ENCODE measurements around the gene STXBP6. TPM values are rescaled to one million over a fixed set of nuclear protein-coding genes. Genes with fewer than 3 reads are reported as not detected.
A peak's percentile ranks its signal among the peaks of the same experiment; 100 is the strongest.

Gene STXBP6
- total RNA-seq, 1 donor from 2014 or later: 27.1 TPM

GRCh38 chr14:25007832-25008231 lies 42.1 kb downstream of the STXBP6 start:
- Mint-ChIP-seq H3K36me3 (ENCODE audit: low read depth, unreplicated experiment) (no peaks in the 10 kb centered on the region), H3K27ac (ENCODE audit: unreplicated experiment) (peak overlapping the region; percentile 76), H3K4me3 (ENCODE audit: unreplicated experiment) (no peak overlapping the region), H3K9me3 (ENCODE audit: unreplicated experiment) (no peaks in the 10 kb centered on the region), H3K4me1 (ENCODE audit: low read depth, unreplicated experiment) (peaks cover 56% of the 10 kb centered on the region), H3K27me3 (ENCODE audit: low read depth, unreplicated experiment) (no peaks in the 10 kb centered on the region)
- Histone ChIP-seq H3K9ac (ENCODE audit: low read length) (peak overlapping the region; percentile 23), H3K36me3 (ENCODE audit: insufficient read depth, low read length) (no peaks in the 10 kb centered on the region), H3K4me1 (ENCODE audit: insufficient read depth, low read length) (peaks cover 26% of the 10 kb centered on the region), H3K4me2 (ENCODE audit: low read length) (peak overlapping the region; percentile 61), H3K9me3 (ENCODE audit: insufficient read depth, low read depth, low read length) (no peaks in the 10 kb centered on the region), H3K27me3 (ENCODE audit: insufficient read depth, low read length) (no peaks in the 10 kb centered on the region), H3K27ac (ENCODE audit: low read depth, low read length) (peak overlapping the region; percentile 71), H3K79me2 (ENCODE audit: insufficient read depth, low read length) (no peaks in the 10 kb centered on the region), H4K20me1 (ENCODE audit: insufficient read depth, low read length) (no peaks in the 10 kb centered on the region), H2AFZ (ENCODE audit: low read depth, low read length) (no peak overlapping the region), H3K4me3 (ENCODE audit: insufficient read depth, low read depth, low read length) (no peak overlapping the region)
- no peak for TF ChIP-seq EZH2 (IDR thresholded peaks at IDR 0.05; ENCODE audit: insufficient read depth, low read length)
- TF ChIP-seq, protein P1, sequence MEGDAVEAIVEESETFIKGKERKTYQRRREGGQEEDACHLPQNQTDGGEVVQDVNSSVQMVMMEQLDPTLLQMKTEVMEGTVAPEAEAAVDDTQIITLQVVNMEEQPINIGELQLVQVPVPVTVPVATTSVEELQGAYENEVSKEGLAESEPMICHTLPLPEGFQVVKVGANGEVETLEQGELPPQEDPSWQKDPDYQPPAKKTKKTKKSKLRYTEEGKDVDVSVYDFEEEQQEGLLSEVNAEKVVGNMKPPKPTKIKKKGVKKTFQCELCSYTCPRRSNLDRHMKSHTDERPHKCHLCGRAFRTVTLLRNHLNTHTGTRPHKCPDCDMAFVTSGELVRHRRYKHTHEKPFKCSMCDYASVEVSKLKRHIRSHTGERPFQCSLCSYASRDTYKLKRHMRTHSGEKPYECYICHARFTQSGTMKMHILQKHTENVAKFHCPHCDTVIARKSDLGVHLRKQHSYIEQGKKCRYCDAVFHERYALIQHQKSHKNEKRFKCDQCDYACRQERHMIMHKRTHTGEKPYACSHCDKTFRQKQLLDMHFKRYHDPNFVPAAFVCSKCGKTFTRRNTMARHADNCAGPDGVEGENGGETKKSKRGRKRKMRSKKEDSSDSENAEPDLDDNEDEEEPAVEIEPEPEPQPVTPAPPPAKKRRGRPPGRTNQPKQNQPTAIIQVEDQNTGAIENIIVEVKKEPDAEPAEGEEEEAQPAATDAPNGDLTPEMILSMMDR (IDR thresholded peaks at IDR 0.05; ENCODE audit: insufficient read depth, low read depth, low read length): no peak
- no peak for DNase-seq (ENCODE audit: low read depth)
- FAIRE-seq: no peak

DNA sequence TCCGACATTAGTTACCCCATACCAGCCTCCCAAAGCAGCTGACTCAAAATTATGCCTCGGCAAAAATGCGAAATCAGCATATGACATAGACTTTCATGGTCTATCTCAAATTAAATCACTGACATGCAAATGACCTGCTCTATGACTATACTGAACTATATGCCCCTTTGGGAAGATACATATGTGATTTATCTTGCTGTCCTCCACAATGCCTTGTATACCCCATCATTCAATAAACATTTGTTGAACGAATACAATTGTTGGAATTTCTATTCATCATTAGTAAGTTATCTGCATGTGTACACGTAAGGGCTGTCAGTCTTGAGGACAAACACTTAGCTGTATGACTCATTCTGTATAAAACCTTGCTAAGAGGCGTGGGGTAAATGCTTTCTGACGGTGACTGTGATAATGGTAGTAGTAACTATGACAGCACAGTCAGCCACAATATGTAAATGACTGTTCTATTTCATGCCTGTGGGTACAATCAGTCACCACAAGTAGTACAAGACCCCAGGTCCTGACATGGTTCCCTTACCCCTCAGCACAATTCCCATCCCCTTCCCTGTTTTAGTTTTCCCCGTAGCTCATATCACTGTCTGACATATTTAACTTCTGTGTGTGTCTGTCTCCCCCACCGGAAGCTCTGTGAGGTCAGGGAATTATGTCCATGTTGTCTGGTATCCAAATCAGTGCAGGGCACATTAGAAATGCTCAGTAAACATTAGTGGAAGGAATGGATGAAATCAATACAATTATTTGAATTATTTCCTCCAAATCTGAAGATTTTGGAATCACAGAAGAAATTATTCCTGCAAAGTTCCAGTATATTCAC lies 42.8 kb downstream of the STXBP6 start:
- peak overlapping the region; percentile 76 for H3K27ac Mint-ChIP-seq (ENCODE audit: unreplicated experiment)
- Histone ChIP-seq H3K27me3 (ENCODE audit: insufficient read depth, low read length) (no peaks in the 10 kb centered on the region), H3K4me3 (ENCODE audit: insufficient read depth, low read depth, low read length) (no peak overlapping the region), H3K36me3 (ENCODE audit: insufficient read depth, low read length) (no peaks in the 10 kb centered on the region), H3K4me2 (ENCODE audit: low read length) (peak overlapping the region; percentile 61), H3K9ac (ENCODE audit: low read length) (peak overlapping the region; percentile 23), H3K79me2 (ENCODE audit: insufficient read depth, low read length) (no peaks in the 10 kb centered on the region), H4K20me1 (ENCODE audit: insufficient read depth, low read length) (no peaks in the 10 kb centered on the region), H3K9me3 (ENCODE audit: insufficient read depth, low read depth, low read length) (no peaks in the 10 kb centered on the region), H2AFZ (ENCODE audit: low read depth, low read length) (no peak overlapping the region), H3K4me1 (ENCODE audit: insufficient read depth, low read length) (peaks cover 26% of the 10 kb centered on the region), H3K27ac (ENCODE audit: low read depth, low read length) (peak overlapping the region; percentile 71)
- peak; percentile 99 for DNase-seq (ENCODE audit: low read depth)
- H3K4me3 Mint-ChIP-seq (ENCODE audit: unreplicated experiment): no peak overlapping the region
- H3K9me3 Mint-ChIP-seq (ENCODE audit: unreplicated experiment): no peaks in the 10 kb centered on the region
- no peaks in the 10 kb centered on the region for H3K36me3 Mint-ChIP-seq (ENCODE audit: low read depth, unreplicated experiment)
- peaks cover 56% of the 10 kb centered on the region for H3K4me1 Mint-ChIP-seq (ENCODE audit: low read depth, unreplicated experiment)
- FAIRE-seq: peak; percentile 91
- TF ChIP-seq, protein P1 (IDR thresholded peaks at IDR 0.05; ENCODE audit: insufficient read depth, low read depth, low read length): no peak
- TF ChIP-seq EZH2 (IDR thresholded peaks at IDR 0.05; ENCODE audit: insufficient read depth, low read length): no peak
- H3K27me3 Mint-ChIP-seq (ENCODE audit: low read depth, unreplicated experiment): no peaks in the 10 kb centered on the region

DNA sequence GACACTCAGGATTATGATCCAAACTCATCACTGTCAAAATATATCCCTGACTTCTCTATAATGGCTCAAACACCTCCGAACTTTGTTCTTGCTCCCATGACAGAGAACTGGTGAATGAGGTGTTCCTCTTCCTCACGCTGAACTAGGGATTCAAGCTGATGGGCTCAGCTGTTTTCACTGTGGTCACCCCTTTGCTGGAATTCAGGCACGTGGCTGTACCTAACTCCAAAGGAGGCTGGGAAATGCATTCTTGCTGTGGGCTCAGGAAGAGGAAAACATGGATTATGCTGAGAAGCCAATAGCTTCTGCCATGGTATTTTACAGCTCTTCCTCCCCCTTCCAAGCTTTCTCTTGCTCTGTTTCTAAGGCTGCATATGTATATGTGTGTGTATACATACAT lies 43.9 kb downstream of the STXBP6 start:
- H3K9me3 Mint-ChIP-seq (ENCODE audit: unreplicated experiment): no peaks in the 10 kb centered on the region
- DNase-seq (ENCODE audit: low read depth) (no peak), FAIRE-seq (no peak)
- Histone ChIP-seq H3K27me3 (ENCODE audit: insufficient read depth, low read length) (no peaks in the 10 kb centered on the region), H3K27ac (ENCODE audit: low read depth, low read length) (no peak overlapping the region), H4K20me1 (ENCODE audit: insufficient read depth, low read length) (no peaks in the 10 kb centered on the region), H3K4me2 (ENCODE audit: low read length) (no peak overlapping the region), H3K4me3 (ENCODE audit: insufficient read depth, low read depth, low read length) (no peak overlapping the region), H3K36me3 (ENCODE audit: insufficient read depth, low read length) (no peaks in the 10 kb centered on the region), H3K79me2 (ENCODE audit: insufficient read depth, low read length) (no peaks in the 10 kb centered on the region), H3K9ac (ENCODE audit: low read length) (no peak overlapping the region), H2AFZ (ENCODE audit: low read depth, low read length) (no peak overlapping the region), H3K9me3 (ENCODE audit: insufficient read depth, low read depth, low read length) (no peaks in the 10 kb centered on the region), H3K4me1 (ENCODE audit: insufficient read depth, low read length) (peaks cover 28% of the 10 kb centered on the region)
- no peaks in the 10 kb centered on the region for H3K27me3 Mint-ChIP-seq (ENCODE audit: low read depth, unreplicated experiment)
- H3K4me3 Mint-ChIP-seq (ENCODE audit: unreplicated experiment): no peak overlapping the region
- no peaks in the 10 kb centered on the region for H3K36me3 Mint-ChIP-seq (ENCODE audit: low read depth, unreplicated experiment)
- TF ChIP-seq, protein P1 (IDR thresholded peaks at IDR 0.05; ENCODE audit: insufficient read depth, low read depth, low read length): no peak
- TF ChIP-seq EZH2 (IDR thresholded peaks at IDR 0.05; ENCODE audit: insufficient read depth, low read length): no peak
- H3K4me1 Mint-ChIP-seq (ENCODE audit: low read depth, unreplicated experiment): peaks cover 61% of the 10 kb centered on the region
- H3K27ac Mint-ChIP-seq (ENCODE audit: unreplicated experiment): peak overlapping the region; percentile 69

All from astrocyte (in vitro differentiated cells and primary cell).